ENCODE measurements around the gene ZNF436.
"Not testable (repeated sequence)": the region's sequence is repeated elsewhere in the genome, so short reads cannot be mapped to it uniquely, and the experiment has no call there.

The ZNF436 gene

DNA sequence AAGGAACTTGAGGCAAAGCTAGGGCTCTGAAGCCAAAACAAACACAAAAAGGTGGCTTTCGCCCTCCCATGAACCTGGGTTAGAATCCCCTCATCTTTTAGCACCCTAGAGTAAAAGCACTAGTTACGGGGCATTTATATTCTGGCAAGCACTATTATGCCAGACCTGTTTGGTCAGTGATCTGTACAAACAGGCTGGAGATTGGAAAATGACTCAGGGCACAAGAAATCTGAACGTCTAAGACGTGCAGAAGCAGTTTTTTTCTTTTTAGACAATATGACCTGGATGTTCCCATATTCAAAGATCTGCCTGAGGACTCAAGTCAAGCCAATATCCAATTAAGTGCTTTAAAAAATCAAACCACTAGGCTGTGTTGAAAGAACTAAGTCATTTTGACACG, 3.0 kb downstream of the ZNF436 start:
- no peak for DNase-seq (ENCODE audit: low read depth)

DNA sequence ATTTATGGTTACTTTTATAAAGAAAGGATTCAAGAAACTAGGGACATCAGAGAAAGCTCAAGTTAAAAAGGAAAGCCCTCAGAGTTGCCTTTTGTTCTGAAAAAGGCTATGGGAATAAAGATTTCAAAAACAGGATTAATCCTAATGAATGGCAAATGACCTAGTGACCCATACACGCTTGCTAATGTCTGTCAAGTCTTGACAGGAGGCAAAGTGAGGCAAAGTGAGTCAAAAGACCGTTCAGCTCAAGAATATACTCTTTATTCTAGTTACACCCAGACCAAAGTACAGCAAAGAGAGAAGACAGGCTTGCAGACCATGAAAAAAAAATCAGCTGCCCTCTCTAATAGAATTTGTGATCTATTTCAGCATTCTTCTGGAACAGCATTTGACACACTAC, 3.5 kb downstream of the ZNF436 start:
- DNase-seq (ENCODE audit: low read depth) = no peak

DNA sequence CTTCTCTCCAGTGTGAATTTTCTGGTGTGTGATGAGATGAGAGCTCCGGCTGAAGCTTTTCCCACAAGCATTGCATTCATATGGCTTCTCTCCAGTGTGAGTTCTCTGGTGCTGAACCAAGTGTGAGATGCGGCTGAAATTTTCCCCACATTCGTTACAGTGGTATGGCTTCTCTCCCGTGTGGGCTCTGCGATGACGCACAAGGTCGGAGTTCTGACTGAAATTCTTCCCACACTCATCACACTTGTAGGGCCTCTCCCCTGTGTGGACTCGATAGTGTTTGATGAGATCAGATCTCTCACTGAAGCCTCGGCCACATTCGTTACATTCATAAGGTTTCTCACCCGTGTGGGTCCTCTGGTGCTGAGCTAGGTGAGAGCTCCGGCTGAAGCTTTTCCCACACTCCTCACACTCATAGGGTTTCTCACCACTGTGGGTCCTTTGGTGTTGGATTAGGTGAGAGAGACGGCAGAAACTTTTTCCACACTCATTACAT, 7.4 kb downstream of the ZNF436 start:
- DNase-seq (ENCODE audit: low read depth) = no peak

DNA sequence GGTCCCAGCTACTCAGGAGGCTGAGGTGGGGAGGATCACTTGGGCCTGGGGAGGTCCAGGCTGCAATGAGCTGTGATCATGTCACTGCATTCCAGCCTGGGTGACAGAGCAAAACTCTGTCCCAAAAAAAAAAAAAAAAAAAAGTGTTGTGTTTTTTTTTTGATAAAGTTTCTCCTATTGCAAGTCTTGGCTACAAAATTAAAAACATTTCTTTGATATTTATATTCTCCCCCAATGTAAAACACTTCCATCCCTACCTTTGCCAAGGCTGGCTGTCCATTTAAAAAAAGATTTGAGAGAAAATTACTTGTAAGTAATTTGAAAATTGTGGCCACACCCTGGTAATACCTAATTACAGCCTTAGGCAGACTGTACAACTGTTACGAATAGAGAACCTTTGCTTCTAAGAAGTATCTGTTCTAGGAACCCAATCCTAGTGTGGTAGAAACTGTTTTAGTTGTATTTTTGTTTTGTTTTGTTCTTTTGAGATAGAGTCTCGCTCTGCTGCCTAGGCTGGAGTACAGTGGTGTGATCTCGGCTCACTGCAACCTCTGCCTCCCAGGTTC, 11.2 kb downstream of the ZNF436 start:
- DNase-seq (ENCODE audit: low read depth) = no peak

- DNase-seq (ENCODE audit: low read depth) = no peak
Measured at GRCh38 chr1:23357138-23357908, 12.3 kb downstream of the ZNF436 start.

DNA sequence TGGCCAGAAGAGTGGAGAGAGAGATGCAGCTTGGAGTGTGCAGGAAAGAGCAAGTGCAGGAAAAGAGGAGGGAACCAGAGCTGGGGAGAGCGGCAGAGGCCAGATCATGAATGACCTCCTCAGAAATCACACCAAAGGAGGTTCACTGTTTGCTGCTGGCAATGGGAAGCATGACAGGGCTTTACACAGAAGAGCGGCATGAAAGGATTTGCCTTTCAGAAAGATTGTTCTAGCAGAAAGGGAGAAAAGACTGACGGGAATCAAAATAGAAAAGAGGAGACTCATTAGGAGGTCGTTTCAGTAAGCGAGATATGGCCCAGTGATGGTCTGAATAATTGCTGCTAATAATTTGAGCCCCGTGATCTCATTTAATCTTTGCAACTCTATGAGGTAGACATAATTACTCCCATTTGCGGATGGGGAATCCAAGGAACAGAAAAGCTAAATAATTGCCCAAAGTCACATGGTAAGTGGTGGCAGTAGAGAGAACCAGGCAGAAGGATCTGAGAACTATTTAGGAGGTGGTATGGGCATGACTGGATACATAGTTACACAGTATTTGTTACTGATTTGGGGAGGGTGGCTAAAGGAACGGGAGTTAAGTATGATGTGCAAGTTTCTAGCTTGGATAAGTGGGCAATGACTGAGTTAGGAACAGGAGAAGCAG, 13.0 kb downstream of the ZNF436 start:
- no peak for DNase-seq (ENCODE audit: low read depth)

DNA sequence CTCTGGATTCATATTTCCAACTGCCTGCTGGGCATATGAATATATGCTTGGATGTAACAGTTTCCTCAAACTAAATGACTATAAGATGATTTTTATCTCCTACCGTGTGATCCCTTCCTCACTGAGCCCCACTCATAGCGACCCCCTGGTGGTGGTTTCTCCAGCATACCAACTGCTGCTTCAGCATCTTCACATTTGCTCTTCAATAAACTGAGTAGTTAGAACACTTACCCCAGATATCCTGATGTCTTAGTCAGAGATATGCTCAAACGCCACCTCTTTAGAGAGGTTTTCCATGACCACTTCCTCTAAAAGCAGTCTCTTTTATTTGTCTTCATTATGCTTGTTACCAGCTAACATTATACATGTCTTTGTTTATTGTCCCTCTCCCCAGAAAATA, 15.4 kb downstream of the ZNF436 start:
- no peak for DNase-seq (ENCODE audit: low read depth)

DNA sequence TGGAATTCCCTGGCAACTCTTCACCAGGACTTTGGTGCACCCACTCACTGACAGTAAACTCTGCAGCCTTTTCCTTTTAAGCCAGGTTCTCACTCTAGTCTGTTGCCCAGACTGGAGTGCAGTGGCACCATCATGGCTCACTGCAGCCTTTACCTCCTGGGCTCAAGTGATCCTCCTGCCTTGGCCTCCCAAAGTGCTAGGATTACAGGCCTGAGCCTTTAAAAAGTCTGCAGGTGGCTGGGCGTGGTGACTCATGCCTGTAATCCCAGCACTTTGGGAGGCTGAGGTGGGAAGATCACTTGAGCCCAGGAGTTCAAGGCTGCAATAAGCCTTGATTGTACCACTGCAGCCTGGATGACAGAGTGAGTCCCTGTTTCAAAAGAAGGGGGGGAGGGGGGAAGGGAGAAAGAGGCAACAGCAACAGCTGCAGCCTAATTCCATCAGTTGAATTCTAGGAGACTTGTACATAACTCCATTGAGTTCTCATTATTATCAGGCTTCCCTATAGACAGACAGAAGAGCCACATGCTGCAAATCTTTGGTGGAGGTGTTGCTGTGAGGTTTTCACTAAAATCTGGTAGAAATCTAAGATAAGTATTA, 17.4 kb downstream of the ZNF436 start:
- no peak for DNase-seq (ENCODE audit: low read depth)

- no peak for DNase-seq (ENCODE audit: low read depth)
Measured at GRCh38 chr1:23345920-23346319, 23.7 kb downstream of the ZNF436 start.

- DNase-seq (ENCODE audit: low read depth) = no peak
Measured at GRCh38 chr1:23344987-23345472, 24.6 kb downstream of the ZNF436 start.

- peak; percentile 99 for DNase-seq (ENCODE audit: low read depth)
Measured at GRCh38 chr1:23344111-23344986, 25.3 kb downstream of the ZNF436 start, which contains the start of gene HNRNPR. TSS of gene HNRNPR (minus strand) at chr1:23344284. CDS start at chr1:23341008, 3,276 bp downstream.

DNA sequence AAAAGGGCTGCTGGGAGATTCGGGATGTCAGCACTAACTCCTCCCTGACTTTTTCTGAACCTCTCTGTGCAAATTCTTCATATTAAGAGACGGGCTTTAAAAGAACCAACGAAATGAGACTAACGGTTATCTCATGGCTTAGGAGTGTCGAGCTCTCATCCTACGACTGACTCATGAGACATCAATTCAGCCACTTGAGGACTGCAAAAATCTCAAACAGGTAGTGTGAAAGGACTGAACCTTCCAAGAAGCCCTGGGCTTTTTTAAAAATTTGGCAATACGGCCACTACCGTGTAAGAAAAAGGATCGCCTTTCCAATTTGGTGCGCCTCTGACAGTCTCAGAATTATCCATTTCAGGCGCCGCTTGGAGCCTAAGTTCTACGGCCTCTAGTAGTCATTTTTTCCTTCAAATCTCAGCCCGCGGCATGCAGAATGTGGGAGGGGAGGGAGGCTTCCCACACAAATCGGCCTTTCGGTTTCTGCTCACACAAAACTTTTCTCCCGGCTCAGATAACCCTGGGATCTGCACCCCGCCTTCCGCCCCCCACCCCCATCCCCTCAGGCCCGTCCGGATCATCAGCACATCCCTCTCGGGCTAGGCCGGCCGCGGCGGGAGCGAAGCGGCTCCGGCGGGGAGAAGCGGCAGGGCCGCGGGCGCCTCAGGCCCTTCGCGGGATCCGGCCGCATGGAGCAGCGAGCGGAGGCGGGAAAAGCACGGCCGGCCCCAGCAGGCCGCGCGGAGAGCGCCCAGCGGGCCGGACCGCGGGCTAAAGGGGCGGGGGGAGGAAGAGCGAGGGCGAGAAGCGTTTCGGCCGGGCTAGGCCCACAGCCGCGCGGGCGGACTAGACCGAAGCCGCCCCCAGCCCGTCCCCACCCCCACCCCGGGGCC, 26.2 kb downstream of the ZNF436 start:
- no peak for DNase-seq (ENCODE audit: low read depth)

DNA sequence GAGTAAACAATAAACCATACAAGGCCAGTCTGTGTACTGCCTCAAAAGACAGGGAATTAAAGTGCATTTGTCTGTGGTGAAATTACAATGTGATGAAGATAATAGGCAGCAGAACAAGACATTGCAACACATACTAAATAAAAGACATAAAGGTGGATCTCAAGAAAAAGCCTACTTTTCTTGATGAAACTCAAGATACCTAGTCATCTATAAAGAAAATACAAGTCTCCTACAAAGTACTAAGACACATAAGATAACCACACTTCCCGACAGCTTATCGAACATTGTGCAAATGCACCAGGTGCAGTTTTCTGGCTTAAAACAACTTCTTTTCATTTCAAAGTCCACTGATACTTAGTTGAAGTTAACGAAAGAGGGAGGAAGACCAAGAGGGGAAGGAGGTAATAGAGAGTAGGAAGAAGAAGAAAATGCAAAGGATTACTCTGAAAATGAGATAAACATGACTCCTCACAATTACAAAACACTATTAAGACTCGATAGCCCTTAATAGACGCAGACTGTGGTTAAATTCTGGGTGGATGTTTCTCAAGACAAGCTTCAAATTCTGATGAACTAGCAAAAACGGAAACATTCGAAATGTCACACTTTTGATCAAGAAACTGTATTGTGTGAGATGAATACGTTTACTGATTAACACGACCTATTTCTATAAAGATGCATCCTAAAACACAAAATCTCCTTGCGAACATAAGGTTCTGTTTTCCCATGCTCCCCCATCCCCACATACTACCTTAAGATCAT, 27.5 kb downstream of the ZNF436 start:
- DNase-seq (ENCODE audit: low read depth) = no peak

DNA sequence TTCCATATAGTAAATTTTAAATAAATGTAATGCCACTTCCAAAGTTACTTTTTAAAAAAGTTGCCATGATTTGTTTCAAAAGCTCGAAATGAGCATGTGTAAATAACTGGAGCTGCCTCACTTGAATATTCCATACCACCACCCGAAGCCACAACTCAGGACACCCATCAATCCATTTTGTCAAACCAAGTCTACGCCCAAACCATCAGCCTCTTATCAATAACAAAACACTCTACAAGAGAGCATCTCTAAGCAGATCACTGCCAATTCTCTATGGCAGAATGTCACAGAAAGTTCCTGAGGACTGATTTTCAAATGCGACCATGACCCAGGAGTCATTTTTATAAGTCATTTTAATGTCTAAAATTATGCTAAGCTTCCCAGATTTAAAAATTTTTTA, 30.0 kb downstream of the ZNF436 start:
- no peak for DNase-seq (ENCODE audit: low read depth)

DNA sequence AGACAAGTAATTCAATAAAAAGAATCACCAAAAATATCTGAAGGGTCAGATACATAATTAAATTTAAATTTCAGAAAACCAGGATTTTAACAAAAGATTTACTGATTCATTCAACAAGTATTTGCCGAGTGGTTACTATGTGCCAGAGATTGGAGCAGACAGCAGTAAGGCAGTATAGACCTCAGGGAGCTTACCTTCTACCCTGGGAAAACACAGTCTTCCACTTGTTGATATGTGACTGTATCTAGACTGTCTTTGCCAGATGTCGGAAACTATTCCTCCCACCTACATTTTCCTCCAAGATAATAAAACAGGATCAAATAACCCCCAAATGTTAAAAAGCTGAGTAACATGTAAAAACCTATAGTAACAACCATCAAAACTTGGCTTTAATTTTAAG, 31.8 kb downstream of the ZNF436 start:
- no peak for DNase-seq (ENCODE audit: low read depth)

DNA sequence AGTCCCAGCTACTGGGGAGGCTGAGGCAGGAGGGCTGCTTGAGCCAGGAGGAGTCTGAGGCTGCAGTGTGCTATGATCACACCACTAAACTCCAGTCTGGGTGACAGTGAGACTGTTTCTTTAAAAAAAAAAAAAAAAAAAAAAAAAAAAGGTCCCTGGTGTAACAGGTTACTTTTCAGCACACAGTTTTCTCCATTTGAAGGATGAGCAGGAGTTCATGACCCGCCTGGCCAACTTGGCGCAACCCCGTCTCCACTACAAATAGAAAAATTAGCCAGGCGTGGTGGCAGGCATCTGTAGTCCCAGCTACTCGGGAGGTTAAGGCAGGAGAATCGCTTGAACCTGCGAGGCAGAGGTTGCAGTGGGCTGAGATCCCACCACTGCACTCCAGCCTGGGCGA, 37.9 kb downstream of the ZNF436 start:
- no peak for DNase-seq (ENCODE audit: low read depth)

GRCh38 chr1:23330846-23331245, 38.8 kb downstream of the ZNF436 start:
- DNase-seq (ENCODE audit: low read depth) = no peak

DNA sequence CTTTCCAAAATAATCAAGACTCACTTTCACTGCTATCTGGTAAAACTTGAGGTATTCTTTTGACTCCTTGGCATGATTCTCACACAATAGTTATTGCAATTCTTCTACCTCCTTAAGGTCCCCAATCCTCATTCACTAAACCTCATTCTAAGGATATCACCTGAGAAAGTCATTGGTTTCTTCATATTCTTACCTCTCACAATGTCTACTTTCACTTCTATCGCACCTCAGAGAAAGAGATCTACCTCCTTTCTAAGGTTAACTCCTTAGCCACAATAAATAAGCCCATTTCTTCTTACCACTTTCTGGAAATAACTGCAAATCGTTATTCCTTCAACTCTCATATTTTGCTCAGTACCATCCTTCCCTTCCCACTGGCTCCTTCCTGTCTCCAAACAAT, 44.2 kb downstream of the ZNF436 start:
- DNase-seq (ENCODE audit: low read depth) = no peak

DNA sequence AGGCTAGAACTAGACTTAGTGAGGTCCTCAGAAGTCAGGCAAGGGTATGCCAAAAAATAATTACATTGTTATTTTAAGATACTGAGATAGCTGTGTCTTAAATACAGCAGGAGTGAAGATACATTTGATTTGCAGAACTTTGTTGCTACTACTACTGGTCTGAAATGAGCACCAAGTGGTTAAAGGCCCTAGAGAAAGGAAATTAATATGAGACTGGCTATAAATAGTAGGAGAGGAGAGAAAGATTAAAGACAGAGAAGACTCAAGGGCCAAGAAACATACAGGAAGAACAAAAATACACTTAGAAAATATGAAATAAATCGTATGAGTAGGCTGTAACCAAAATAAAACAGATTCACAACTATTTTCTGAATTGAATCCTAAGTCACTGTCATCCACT, 46.9 kb downstream of the ZNF436 start:
- DNase-seq (ENCODE audit: low read depth) = no peak

DNA sequence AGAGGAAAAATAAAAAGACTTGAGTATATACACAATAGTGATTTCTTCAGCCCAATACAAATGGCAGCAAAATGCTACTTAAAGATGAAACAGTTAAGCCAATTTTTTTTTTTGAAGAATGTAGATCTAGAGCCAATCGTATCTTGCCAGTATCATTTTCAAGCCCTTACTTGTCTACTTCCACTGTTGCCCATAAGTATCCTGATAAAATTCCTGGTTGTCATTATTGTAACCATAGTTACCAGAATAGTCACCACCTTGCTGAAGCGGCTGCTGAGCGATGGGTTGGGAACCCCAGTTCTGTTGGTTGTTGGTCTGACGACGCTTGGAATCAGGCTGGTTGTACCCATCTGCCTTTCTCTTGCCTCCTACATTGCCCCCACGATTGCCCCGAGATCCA, 59.4 kb downstream of the ZNF436 start:
- not testable (repeated sequence) for DNase-seq (ENCODE audit: low read depth)

Measured in T follicular helper cell (primary cell).